SIG-M5 treated with dmso at 0.1 percent for 504 hours (cell line): Measurements from ENCODE around the gene COX10.

Experiments
- DNase-seq: peaks from one replicate; lab custom pipeline; 2025; ENCODE audit not compliant: unreplicated experiment; lab: John Stamatoyannopoulos, UW

The COX10 gene

DNA sequence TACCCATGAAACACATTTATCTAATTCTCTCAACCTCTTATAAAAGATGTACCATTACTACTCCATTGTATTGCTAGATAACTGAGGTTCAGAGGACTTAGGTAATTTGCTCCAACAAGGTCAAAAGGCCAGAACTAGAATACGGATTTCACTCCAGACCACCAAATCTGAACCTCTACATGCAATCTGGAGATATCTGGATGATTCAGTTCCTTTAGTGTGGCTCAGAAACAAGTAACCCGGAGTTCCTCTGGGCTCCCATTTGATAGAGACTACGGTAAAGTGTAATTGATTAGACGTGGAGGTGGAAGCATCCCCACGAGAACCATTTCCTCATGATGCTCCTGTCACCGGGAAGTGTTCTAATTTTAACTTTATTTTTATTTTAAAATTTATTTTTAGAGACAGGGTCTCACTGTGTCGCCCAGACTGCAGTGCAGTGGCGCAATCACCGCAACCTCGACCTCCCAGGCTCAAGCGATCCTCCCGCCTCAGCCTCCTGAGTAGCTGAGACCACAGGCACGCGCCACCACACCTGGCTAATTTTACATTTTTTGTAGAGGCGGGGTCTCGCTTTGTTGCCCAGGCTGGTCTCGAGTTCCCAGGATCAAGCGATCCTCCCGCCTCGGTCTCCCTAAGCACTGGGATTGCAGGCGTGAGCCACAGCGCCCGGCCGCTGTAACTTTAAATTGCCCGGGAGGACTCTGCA lies 608 bp upstream of the COX10 start:
- DNase-seq: no peak

DNA sequence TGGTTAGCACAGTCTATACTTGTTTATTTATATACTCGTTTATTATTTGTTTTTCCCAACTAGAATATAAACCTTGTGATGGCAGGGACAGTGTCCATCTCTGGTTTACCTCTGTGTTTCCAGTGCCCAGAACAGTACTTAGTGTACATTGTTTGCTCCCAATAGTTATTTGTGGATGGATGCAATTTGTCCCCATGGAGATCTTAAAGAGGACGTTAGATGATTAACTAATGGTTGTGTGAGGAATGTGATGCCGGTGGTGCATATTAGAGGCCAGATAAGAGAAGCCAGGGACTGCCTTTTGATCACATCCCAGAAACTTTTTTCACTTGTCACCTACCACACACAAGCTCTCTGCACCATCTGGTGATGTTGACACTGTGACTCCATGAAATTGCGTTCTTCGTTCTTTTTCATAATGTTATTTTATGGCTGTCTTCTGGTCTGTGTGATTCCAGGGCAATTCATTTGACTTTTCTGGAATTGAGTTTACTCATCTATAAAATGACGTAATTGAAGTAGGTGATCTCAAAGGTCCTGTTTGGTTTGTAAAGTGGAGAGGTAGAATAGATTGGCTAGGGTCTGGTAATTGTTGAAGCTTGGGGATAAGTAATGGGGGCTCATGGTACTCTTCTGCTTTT lies 1.2 kb downstream of the COX10 start:
- DNase-seq: no peak

DNA sequence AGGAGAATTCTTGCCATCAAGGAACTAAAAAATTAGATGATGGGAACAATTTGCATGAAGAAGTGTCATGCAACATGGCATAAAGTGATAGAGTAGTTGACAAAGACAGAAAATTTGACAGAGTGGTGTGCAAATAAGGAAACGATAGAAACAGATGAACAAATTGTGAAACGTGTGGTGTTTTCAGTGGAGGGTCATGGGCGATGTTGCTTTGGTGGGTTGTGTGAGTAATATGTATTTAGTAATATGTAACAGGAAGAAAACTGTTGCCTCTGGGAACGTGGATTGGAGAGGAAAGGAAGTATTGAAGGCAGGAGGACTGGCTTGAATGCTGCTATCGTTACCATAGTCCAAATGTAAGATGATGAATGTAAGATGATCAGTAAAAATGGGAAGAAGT lies 3.6 kb downstream of the COX10 start:
- DNase-seq: peak; percentile 86

GRCh38 chr17:14078027-14078426 lies 8.7 kb downstream of the COX10 start:
- DNase-seq: no peak

- no peak for DNase-seq
These were observed 11.5 kb downstream of the COX10 start for GRCh38 chr17:14080847-14081251.

DNA sequence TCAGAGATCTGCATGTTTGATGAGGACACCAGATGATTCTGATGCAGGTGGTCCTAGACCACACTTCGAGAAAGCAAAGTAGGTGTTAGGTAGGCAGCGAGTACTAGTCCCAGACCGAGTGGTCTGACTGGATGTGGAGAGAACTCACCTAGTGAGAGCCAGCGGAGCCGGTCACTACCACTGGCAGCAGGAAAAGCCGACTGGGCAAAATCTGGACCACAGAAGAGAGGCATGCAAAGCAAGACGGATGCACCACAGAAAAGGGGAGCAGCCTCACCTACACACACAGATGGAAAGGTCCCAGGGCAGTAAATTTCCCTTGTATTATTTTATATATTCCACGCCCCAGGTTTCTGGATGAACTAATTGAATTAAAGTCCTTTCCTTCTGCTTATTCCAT lies 13.5 kb downstream of the COX10 start:
- no peak for DNase-seq

DNA sequence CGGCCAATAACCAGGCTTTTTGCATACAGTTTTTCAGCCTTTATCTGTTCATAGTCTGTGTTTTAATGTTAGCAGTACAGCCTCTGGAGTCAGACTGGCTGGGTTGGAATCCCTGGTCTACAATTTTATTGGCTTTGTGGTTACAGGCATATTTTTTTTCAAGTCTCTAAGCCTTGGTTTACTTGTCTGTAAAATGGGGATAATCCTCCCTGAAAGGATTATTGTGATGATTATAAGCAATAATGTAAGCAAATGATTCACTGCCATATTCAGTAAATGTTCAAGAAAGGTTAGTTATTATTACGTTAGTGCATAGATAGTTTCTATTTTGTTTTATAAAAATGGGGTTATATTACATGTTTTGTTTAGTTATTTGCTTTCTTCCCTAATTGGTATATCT lies 15.7 kb downstream of the COX10 start:
- no peak for DNase-seq

DNA sequence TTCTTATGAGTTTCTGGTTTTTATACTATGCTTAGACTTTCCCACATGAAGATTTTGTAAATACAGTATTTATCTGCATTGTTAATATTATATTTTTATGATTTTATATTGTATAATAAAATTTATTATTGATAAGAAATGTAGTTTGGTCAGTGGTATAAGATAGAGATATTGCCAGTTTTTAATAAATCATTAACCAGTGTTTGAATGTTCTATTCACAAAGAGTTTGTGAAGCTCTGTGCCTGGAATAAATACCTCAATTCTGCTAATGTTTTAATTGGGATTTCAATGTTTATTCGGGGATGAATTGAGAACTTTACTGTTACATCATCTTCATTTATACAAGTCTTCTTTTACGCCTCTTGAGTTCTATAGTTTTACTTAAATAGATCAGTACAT lies 16.9 kb downstream of the COX10 start:
- DNase-seq: no peak

- no peak for DNase-seq
These were observed 19.9 kb downstream of the COX10 start for GRCh38 chr17:14089179-14089578.

DNA sequence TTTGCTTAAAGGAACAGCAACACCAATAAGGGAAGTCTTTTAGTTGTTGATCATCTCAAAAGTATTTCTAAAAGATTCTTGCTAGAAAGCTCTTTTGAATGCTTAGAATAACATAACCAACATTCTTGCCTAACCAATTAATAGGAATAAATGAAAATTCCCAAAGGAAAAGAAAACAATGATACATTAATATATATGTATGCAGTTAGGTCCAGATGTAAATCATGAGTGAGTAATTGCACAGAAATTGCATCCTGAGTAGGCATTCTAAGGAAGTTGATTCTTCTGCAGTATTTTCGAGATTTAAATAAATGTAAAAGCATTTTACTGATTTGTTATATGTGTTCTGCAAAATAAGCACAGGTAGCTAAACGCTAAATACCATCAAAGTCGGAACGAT lies 22.1 kb downstream of the COX10 start:
- no peak for DNase-seq

DNA sequence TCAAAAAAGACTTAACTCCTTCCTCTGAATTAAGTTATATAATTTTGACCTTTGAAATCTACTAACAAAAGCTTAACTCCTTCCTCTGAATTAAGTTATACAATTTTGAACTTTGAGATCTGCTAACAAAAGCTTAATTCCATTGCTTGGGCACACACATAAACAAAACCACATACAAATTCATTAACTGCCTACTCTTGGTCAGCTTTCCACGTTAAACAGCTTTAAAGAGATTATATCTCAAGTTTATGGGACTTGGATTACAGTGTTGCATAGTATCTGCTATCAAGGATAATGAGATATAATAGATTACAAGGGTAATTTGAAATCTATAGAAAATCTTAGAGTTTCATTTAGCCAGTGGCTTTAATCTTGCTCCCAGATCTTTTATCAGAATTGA lies 23.5 kb downstream of the COX10 start:
- DNase-seq: no peak

DNA sequence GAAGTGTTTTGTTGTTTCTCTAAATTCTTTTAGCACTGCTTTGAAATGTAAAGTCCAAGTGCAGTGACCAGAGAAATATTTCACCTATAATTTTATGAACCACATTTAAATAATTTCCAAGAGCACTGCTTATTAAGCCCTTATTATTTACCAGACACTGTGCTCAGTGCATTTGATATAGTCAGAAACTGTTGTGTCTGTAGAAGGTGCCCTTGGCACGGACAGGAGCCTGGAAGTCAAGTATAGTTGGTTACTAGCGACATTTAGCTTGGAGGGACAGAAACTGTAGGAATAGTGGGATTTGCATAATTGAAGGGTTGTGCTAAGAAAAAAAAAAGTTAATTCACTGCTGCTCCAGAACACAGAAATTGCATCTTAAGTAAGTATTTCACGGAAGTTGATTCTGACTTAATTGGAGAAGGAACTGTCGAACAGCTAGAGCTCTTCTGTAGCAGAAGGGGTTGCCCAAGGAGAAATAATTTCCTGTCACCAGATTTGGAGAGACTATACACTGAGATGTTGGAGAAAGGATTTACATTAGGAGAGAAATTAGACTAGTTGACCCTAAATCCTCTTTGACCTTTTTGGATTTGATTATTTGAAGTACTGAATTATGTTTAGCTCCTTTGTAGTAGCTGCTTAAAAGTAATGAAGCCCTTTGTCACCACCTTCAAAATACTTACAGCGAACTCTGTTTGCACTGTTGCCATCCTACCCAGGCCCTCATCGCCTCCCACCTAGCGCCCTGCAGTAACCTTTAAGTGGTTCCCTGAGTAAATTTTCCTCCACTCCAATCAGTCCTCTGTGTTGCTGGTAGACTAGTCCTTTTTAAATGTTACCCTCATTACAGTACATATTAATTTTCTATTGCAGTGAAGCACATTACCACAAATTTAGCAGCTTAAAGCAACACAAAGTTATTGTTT lies 25.6 kb downstream of the COX10 start:
- DNase-seq: no peak

DNA sequence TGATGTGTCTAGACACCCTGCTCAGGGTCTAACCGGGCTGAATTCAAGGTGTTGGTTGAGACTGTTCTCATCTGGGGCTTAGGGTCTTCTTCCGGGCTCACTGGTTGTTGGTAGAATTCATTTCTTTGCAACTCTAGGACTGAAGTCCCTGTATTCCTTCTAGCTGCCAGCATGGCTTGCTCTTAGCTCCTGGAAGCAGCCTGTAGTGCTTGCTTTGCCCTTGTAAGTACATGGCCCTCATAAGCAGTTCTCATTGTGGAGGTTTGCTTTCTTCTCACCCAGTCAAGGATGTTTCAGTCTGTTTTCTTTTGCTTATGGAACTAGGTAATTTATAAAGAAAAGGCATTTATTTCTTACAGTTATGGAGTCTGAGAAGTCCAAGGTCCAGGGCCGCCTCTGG lies 26.3 kb downstream of the COX10 start:
- no peak for DNase-seq

- peak; percentile 53 for DNase-seq
These were observed 28.9 kb downstream of the COX10 start for GRCh38 chr17:14098246-14098645.

- DNase-seq: no peak
These were observed 32.7 kb downstream of the COX10 start for GRCh38 chr17:14101976-14102375.

DNA sequence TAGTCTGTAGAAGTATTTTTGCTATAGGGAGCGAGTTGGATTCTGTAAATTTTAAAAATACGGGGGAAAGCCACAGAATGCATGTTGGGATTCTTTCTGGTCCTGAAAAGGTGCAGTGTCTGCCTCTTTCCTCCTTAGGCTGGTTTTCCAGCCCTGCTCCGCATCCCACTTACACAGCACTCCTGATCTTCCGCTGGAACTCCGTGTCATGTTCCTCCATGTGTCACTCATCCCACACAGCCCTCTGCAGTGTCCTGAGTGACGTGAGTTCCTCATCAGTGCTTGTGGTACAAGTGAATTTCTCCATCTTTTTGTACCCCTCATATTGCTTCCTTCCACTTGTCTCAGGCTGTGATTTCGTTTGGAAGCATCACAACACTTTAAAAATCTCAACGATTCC lies 34.5 kb downstream of the COX10 start:
- no peak for DNase-seq

DNA sequence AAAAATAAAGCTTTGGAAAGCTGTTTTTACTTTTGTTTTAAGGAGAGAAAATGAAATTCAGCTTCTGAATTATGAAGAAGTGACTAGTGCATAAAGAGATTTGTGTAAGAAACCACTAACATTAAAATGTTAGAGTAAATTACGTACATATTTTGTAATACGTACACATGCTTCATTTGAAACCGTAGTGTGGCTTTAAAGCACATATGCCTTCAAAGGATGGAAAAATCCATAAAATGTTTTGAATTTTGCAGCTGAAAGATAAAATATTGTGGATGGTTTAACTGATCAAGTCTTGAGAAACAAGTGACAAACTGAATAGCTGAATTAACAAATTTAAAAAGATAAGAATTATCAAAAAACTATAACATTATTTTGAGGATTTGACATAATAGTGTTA lies 35.4 kb downstream of the COX10 start:
- DNase-seq: no peak

GRCh38 chr17:14107889-14108288 lies 38.6 kb downstream of the COX10 start:
- DNase-seq: no peak

GRCh38 chr17:14112407-14112806 lies 43.1 kb downstream of the COX10 start:
- no peak for DNase-seq

GRCh38 chr17:14113137-14113536 lies 43.8 kb downstream of the COX10 start:
- DNase-seq: no peak

- no peak for DNase-seq
These were observed 47.1 kb downstream of the COX10 start for GRCh38 chr17:14116263-14117024.
